ENCODE results near the gene LMO7.

GRCh38 chr13:75904012-75904411, 267.9 kb downstream of the LMO7 start:
- TF ChIP-seq, protein P1, sequence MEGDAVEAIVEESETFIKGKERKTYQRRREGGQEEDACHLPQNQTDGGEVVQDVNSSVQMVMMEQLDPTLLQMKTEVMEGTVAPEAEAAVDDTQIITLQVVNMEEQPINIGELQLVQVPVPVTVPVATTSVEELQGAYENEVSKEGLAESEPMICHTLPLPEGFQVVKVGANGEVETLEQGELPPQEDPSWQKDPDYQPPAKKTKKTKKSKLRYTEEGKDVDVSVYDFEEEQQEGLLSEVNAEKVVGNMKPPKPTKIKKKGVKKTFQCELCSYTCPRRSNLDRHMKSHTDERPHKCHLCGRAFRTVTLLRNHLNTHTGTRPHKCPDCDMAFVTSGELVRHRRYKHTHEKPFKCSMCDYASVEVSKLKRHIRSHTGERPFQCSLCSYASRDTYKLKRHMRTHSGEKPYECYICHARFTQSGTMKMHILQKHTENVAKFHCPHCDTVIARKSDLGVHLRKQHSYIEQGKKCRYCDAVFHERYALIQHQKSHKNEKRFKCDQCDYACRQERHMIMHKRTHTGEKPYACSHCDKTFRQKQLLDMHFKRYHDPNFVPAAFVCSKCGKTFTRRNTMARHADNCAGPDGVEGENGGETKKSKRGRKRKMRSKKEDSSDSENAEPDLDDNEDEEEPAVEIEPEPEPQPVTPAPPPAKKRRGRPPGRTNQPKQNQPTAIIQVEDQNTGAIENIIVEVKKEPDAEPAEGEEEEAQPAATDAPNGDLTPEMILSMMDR (IDR thresholded peaks at IDR 0.05; ENCODE audit: low read depth, low read length, missing input control) = no peak
- TF ChIP-seq TAF1 (conservative IDR thresholded peaks at IDR 0.05) (no peak), ATF3 (IDR thresholded peaks at IDR 0.05) (no peak), JUND (IDR thresholded peaks at IDR 0.05) (no peak), RAD21 (IDR thresholded peaks at IDR 0.05) (no peak), FOXA1 (IDR thresholded peaks at IDR 0.05) (no peak), GABPA (IDR thresholded peaks at IDR 0.05 in 1 of 2, conservative IDR thresholded peaks at IDR 0.05 in 1 of 2) (no peak), MAX (IDR thresholded peaks at IDR 0.05) (no peak), EGR1 (IDR thresholded peaks at IDR 0.05; ENCODE audit: low read depth in 2 of 2) (no peak), YY1 (IDR thresholded peaks at IDR 0.05) (no peak)
- TF ChIP-seq, protein P2, sequence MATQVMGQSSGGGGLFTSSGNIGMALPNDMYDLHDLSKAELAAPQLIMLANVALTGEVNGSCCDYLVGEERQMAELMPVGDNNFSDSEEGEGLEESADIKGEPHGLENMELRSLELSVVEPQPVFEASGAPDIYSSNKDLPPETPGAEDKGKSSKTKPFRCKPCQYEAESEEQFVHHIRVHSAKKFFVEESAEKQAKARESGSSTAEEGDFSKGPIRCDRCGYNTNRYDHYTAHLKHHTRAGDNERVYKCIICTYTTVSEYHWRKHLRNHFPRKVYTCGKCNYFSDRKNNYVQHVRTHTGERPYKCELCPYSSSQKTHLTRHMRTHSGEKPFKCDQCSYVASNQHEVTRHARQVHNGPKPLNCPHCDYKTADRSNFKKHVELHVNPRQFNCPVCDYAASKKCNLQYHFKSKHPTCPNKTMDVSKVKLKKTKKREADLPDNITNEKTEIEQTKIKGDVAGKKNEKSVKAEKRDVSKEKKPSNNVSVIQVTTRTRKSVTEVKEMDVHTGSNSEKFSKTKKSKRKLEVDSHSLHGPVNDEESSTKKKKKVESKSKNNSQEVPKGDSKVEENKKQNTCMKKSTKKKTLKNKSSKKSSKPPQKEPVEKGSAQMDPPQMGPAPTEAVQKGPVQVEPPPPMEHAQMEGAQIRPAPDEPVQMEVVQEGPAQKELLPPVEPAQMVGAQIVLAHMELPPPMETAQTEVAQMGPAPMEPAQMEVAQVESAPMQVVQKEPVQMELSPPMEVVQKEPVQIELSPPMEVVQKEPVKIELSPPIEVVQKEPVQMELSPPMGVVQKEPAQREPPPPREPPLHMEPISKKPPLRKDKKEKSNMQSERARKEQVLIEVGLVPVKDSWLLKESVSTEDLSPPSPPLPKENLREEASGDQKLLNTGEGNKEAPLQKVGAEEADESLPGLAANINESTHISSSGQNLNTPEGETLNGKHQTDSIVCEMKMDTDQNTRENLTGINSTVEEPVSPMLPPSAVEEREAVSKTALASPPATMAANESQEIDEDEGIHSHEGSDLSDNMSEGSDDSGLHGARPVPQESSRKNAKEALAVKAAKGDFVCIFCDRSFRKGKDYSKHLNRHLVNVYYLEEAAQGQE (IDR thresholded peaks at IDR 0.05) = no peak
